H1 (cell line): ENCODE results near the gene ARV1. TPM values are rescaled to one million over a fixed set of nuclear protein-coding genes. Genes with fewer than 3 reads are reported as not detected.
A peak's percentile ranks its signal among the peaks of the same experiment; 100 is the strongest.

Experiments used
- CTCF ChIA-PET: fragments of 300-600 bp; sonication (Branson Sonifier 250); formaldehyde crosslinking; loops from one replicate; lab custom pipeline; 2021; ENCODE audit not compliant: partially characterized antibody; lab: Charles Lee
- POLR2A ChIA-PET: fragments of 300-600 bp; sonication (Branson Sonifier 250); formaldehyde crosslinking; loops from one replicate; lab custom pipeline; 2021; ENCODE audit warnings: inconsistent platforms; ENCODE audit not compliant: partially characterized antibody; lab: Charles Lee
- DNase-seq, 2 experiments: peaks; one replicate each; pipeline versions ENCODE4 v3.0.0 to v3.0.0-alpha.2; 2010 to 2022; ENCODE audit warnings: low spot score in 2 of 2, low read depth in 1 of 2, mixed read lengths in 1 of 2
- FAIRE-seq: peaks from 2 replicates; lab custom pipeline; 2011; peaks lifted over from hg19 to GRCh38; lab: Jason Lieb, UNC
- H2AFZ ChIP-seq: 2 replicates; pipeline ENCODE4 v1.8.1; 2012; ENCODE audit warnings: low read length, inconsistent platforms
- H2AK5ac ChIP-seq: 2 replicates; pipeline ENCODE4 v1.6.1; 2013; ENCODE audit warnings: low read depth, low read length
- H2BK120ac ChIP-seq: replicated peaks from 2 replicates; pipeline ENCODE3; 2013; ENCODE audit warnings: low read depth, low read length, inconsistent platforms
- H2BK12ac ChIP-seq: 2 replicates; pipeline ENCODE4 v1.6.1; 2013; ENCODE audit warnings: low read depth, low read length
- H2BK15ac ChIP-seq: 2 replicates; pipeline ENCODE4 v1.6.1; 2013; ENCODE audit warnings: low read length
- H2BK20ac ChIP-seq: 2 replicates; pipeline ENCODE4 v1.6.1; 2013; ENCODE audit warnings: low read length
- H2BK5ac ChIP-seq: 2 replicates; pipeline ENCODE4 v1.6.1; 2013; ENCODE audit warnings: low read depth, low read length
- H3K14ac ChIP-seq: 2 replicates; pipeline ENCODE4 v1.6.1; 2013; ENCODE audit warnings: inconsistent platforms; ENCODE audit not compliant: insufficient read length
- H3K18ac ChIP-seq: 2 replicates; pipeline ENCODE4 v1.6.1; 2013; ENCODE audit warnings: low read length; ENCODE audit errors: extremely low read depth
- H3K23ac ChIP-seq: 2 replicates; pipeline ENCODE4 v1.6.1; 2013; ENCODE audit warnings: inconsistent platforms; ENCODE audit not compliant: insufficient read length
- H3K23me2 ChIP-seq: 2 replicates; pipeline ENCODE4 v1.6.1; 2013; ENCODE audit warnings: low read depth, low read length
- H3K27ac ChIP-seq: 2 replicates; pipeline ENCODE4 v1.6.1; 2011; ENCODE audit warnings: low read depth, low read length, inconsistent platforms
- H3K27me3 ChIP-seq, 4 experiments: replicated peaks in 1 of 4; 1 replicate in 1 of 4; 2 replicates in 3 of 4; pipeline versions ENCODE4 v1.6.1 to v1.8.1; 2011 to 2013; ENCODE audit warnings: low read length in 3 of 4, mild to moderate bottlenecking in 3 of 4, inconsistent platforms in 2 of 4, mixed read lengths in 2 of 4, moderate library complexity in 1 of 4; ENCODE audit not compliant: control insufficient read depth in 3 of 4, insufficient read depth in 3 of 4; ENCODE audit errors: extremely low read depth in 1 of 4
- H3K36me3 ChIP-seq, 4 experiments: 2 replicates each; pipeline versions ENCODE4 v1.6.1 to v1.8.1; 2011 to 2013; ENCODE audit warnings: mild to moderate bottlenecking in 4 of 4, low read length in 3 of 4, moderate library complexity in 2 of 4, control low read depth in 1 of 4, inconsistent platforms in 1 of 4; ENCODE audit not compliant: insufficient read depth in 4 of 4, control insufficient read depth in 2 of 4
- H3K4ac ChIP-seq: replicated peaks from 2 replicates; pipeline ENCODE3; 2013; ENCODE audit warnings: low read length, low read depth, mixed read lengths, inconsistent platforms; ENCODE audit not compliant: insufficient read length
- H3K4me1 ChIP-seq, 4 experiments: replicated peaks in 1 of 4; 1 replicate in 1 of 4; 2 replicates in 3 of 4; pipeline versions ENCODE4 v1.6.1 to v1.8.1; 2011 to 2013; ENCODE audit warnings: low read length in 3 of 4, inconsistent platforms in 2 of 4, mixed read lengths in 1 of 4; ENCODE audit not compliant: insufficient read depth in 4 of 4, control insufficient read depth in 3 of 4
- H3K4me2 ChIP-seq, 2 experiments: 2 replicates each; pipeline versions ENCODE4 v1.6.1 to v1.8.1; 2011 to 2013; ENCODE audit warnings: low read depth in 2 of 2, low read length in 2 of 2, control low read depth in 1 of 2, inconsistent platforms in 1 of 2, mild to moderate bottlenecking in 1 of 2; ENCODE audit not compliant: insufficient read depth in 1 of 2
- H3K4me3 ChIP-seq, 4 experiments: fragments of 200-600, 300-600 bp in 1 of 4; sonication (generic), shearing (Covaris generic), sonication (Bioruptor Twin) in 1 of 4; 2 replicates each; pipeline versions ENCODE4 v1.5.1 to v1.8.1; 2011 to 2016; ENCODE audit warnings: low read length in 4 of 4, low read depth in 3 of 4, control low read depth in 2 of 4, inconsistent platforms in 2 of 4, mild to moderate bottlenecking in 2 of 4, mixed read lengths in 1 of 4, moderate library complexity in 1 of 4; ENCODE audit not compliant: insufficient read depth in 2 of 4; ENCODE audit errors: extremely low read depth in 1 of 4
- H3K56ac ChIP-seq: replicated peaks from 2 replicates; pipeline ENCODE3; 2013; ENCODE audit warnings: low read depth, mild to moderate bottlenecking, mixed read lengths, low read length, inconsistent platforms; ENCODE audit not compliant: insufficient read length
- H3K79me1 ChIP-seq: 2 replicates; pipeline ENCODE4 v1.6.1; 2013; ENCODE audit warnings: low read depth, low read length, control low read depth
- H3K79me2 ChIP-seq, 2 experiments: 2 replicates each; pipeline versions ENCODE4 v1.6.1 to v1.8.1; 2012 to 2013; ENCODE audit warnings: low read length in 2 of 2, mild to moderate bottlenecking in 2 of 2, inconsistent platforms in 1 of 2; ENCODE audit not compliant: insufficient read depth in 2 of 2, control insufficient read depth in 1 of 2
- H3K9ac ChIP-seq, 4 experiments: replicated peaks in 1 of 4; 1 replicate in 1 of 4; 2 replicates in 3 of 4; pipeline versions ENCODE4 v1.6.1 to v1.8.1; 2011 to 2013; ENCODE audit warnings: low read depth in 3 of 4, low read length in 3 of 4, control low read depth in 2 of 4, mild to moderate bottlenecking in 2 of 4, moderate library complexity in 2 of 4, inconsistent platforms in 1 of 4; ENCODE audit errors: extremely low read depth in 1 of 4
- H3K9me3 ChIP-seq, 2 experiments: 2 replicates each; pipeline versions ENCODE4 v1.6.1 to v1.8.1; 2012 to 2013; ENCODE audit warnings: mild to moderate bottlenecking in 2 of 2, moderate library complexity in 2 of 2, control low read depth in 1 of 2, inconsistent platforms in 1 of 2, low read depth in 1 of 2, low read length in 1 of 2, mixed read lengths in 1 of 2; ENCODE audit not compliant: insufficient read depth in 2 of 2
- H4K20me1 ChIP-seq, 2 experiments: replicated peaks in 1 of 2; 2 replicates each; pipeline versions ENCODE3 to v1.8.1; 2011 to 2013; ENCODE audit warnings: inconsistent platforms in 2 of 2, low read length in 2 of 2, mild to moderate bottlenecking in 1 of 2; ENCODE audit not compliant: insufficient read depth in 2 of 2, control insufficient read depth in 1 of 2
- H4K5ac ChIP-seq: 2 replicates; pipeline ENCODE4 v1.6.1; 2013; ENCODE audit warnings: low read length, low read depth, mixed read lengths, inconsistent platforms; ENCODE audit not compliant: insufficient read length
- H4K8ac ChIP-seq: 2 replicates; pipeline ENCODE4 v1.8.0; 2013; ENCODE audit warnings: mild to moderate bottlenecking, moderate library complexity, low read length, inconsistent platforms; ENCODE audit not compliant: insufficient read depth; ENCODE audit errors: extremely low read depth
- H4K91ac ChIP-seq: replicated peaks from 2 replicates; pipeline ENCODE3; 2013; ENCODE audit warnings: low read length, mixed read lengths, inconsistent platforms; ENCODE audit not compliant: insufficient read length
- ATF2 ChIP-seq: IDR thresholded peaks from 2 replicates; pipeline ENCODE4 v1.6.1; 2012; ENCODE audit warnings: low read length, inconsistent platforms
- CHD2 ChIP-seq: IDR thresholded peaks from 2 replicates; pipeline ENCODE4 v1.6.1; 2012; ENCODE audit warnings: low read length, improper control_type of control experiment
- SAP30 ChIP-seq: fragments of 300-600 bp; sonication (generic); IDR thresholded peaks from 2 replicates; pipeline ENCODE4 v1.7.1; 2012; ENCODE audit warnings: low read length, moderate library complexity, mild to moderate bottlenecking, inconsistent platforms; ENCODE audit not compliant: insufficient read depth, insufficient replicate concordance
- SIN3A ChIP-seq, 2 experiments: IDR thresholded peaks in 1 of 2; conservative IDR thresholded peaks in 1 of 2; 2 replicates each; pipeline ENCODE4 v1.6.1; 2011 to 2012; ENCODE audit warnings: low read length in 2 of 2, improper control_type of control experiment in 1 of 2, low read depth in 1 of 2, mild to moderate bottlenecking in 1 of 2
- WGBS, 2 experiments: shearing (Covaris generic) in 1 of 2; methylation state at CpG; one replicate each; pipeline versions ENCODE4 v1.1.6 to v1.1.7; 2013 to 2015; ENCODE audit warnings: low lambda C conversion rate in 2 of 2, mixed read lengths in 2 of 2, inconsistent platforms in 1 of 2, low coverage in 1 of 2, missing lambda C conversion rate in 1 of 2; ENCODE audit not compliant: insufficient replicate concordance in 2 of 2, insufficient coverage in 1 of 2, insufficient read length in 1 of 2; ENCODE audit errors: extremely low coverage in 1 of 2, missing lambda C conversion rate in 1 of 2; 5-methylcytosine and 5-hydroxymethylcytosine counted together
- polyA plus RNA-seq, 7 experiments: library from polyadenylated mRNA; depleted of rRNA in 3 of 7; stranded (reverse) in 5 of 7; unstranded in 2 of 7; fragments of >200 nt in 5 of 7; fragments of 200-250 nt in 2 of 7; gene quantifications; 1 replicate in 5 of 7; 2 replicates in 1 of 7; 4 replicates in 1 of 7; pipeline versions ENCODE4 v1.2.1 to v1.2.3, GENCODE V29; 2011 to 2013; ENCODE audit warnings: missing spikeins in 2 of 7, mixed read lengths in 2 of 7
- total RNA-seq: library from RNA; stranded (reverse); fragmentation: NEBNext Ultra II Directional; extraction: Animal tissue kit (Norgen Biotek cat#: 25700); gene quantifications from 2 replicates; pipeline ENCODE4 v1.2.1, GENCODE V29; 2021

The ARV1 gene
- total and polyA plus RNA-seq, 2 of the 8 experiments (the other 6 are each of a cell fraction or from before 2014, with no cell fraction given), result 13.1 to 13.4 TPM

GRCh38 chr1:230985711-230986110 lies 6.8 kb downstream of the ARV1 start:
- Histone ChIP-seq H4K8ac (no peak overlapping the region), H3K27me3 (peaks cover 37 to 66% (median 60%) of the 10 kb centered on the region in 4 experiments), H4K5ac (no peak overlapping the region), H3K56ac (no peak overlapping the region), H3K4me2 (peak overlapping the region in 1 of 2 experiments; percentile 60; a peak in 2 of 4 replicates), H2AK5ac (no peak overlapping the region), H4K91ac (no peak overlapping the region), H4K20me1 (peaks cover 16 to 37% of the 10 kb centered on the region in 2 experiments), H3K79me2 (no peaks in the 10 kb centered on the region), H3K18ac (no peak overlapping the region), H3K23ac (no peak overlapping the region), H3K9ac (no peak overlapping the region), H3K4ac (no peak overlapping the region), H3K36me3 (peaks cover 0 to 2% (median 0%) of the 10 kb centered on the region in 4 experiments; a peak in 2 of 8 replicates), H2BK20ac (no peak overlapping the region), H3K27ac (no peak overlapping the region), H2BK5ac (no peak overlapping the region), H3K79me1 (no peaks in the 10 kb centered on the region), H2BK15ac (no peak overlapping the region), H3K23me2 (no peaks in the 10 kb centered on the region; the same call in 1 of the 2 replicates), H2BK12ac (no peak overlapping the region), H3K4me1 (peaks cover 0 to 6% (median 0%) of the 10 kb centered on the region in 4 experiments; a peak in 4 of 7 replicates), H3K4me3 (no peak overlapping the region), H3K14ac (no peak overlapping the region), H2BK120ac (no peak overlapping the region), H2AFZ (no peak overlapping the region), H3K9me3 (no peaks in the 10 kb centered on the region)
- 86% methylated on average over 6 of the region's 6 CpGs; no CpG with 5 or more reads in 1 of the 2 experiments for WGBS, 2 experiments
- CTCF ChIA-PET, result interaction anchor here (0.6 to 1.2 kb wide), 4 partner anchors 8 to 1482 kb away, joined by 3 to 5 read pairs (median 3); no protein-coding TSS in a partner anchor
- POLR2A ChIA-PET, result no interaction called here
- no peak for FAIRE-seq
- no peak for DNase-seq
- TF ChIP-seq SIN3A (conservative IDR thresholded peaks at IDR 0.05 in 1 of 2, IDR thresholded peaks at IDR 0.05 in 1 of 2; ENCODE audit: low read depth in 1 of 2, low read length in 2 of 2) (no peak), SAP30 (no peak), ATF2 (no peak), CHD2 (no peak)
